ENCODE data around the gene PEX6.

- no peak for TF ChIP-seq POLR2AphosphoS5 (IDR thresholded peaks at IDR 0.05)
- no peak for TF ChIP-seq POLR2A (IDR thresholded peaks at IDR 0.05)
These were observed 41.9 kb upstream of the PEX6 start for GRCh38 chr6:43020847-43021246.

Measured in upper lobe of left lung (tissue), 4 donors.